H9 (cell line): Measurements from ENCODE around the gene TMEM121. TPM values are rescaled to one million over a fixed set of nuclear protein-coding genes. Genes with fewer than 3 reads are reported as not detected.
A peak's percentile ranks its signal among the peaks of the same experiment; 100 is the strongest.

Experiments used
- DNase-seq: peaks from one replicate; pipeline ENCODE4 v3.0.0-alpha.2; 2017
- H2AFZ ChIP-seq: one replicate; pipeline ENCODE4 v1.6.1; 2013; ENCODE audit warnings: mild to moderate bottlenecking, low read length, control low read depth, moderate library complexity
- H2AK5ac ChIP-seq: 2 replicates; pipeline ENCODE4 v1.6.1; 2013; ENCODE audit warnings: low read length, control low read depth, mixed read lengths; ENCODE audit not compliant: insufficient read length
- H2BK120ac ChIP-seq: one replicate; pipeline ENCODE4 v1.6.1; 2013; ENCODE audit warnings: low read depth, mild to moderate bottlenecking, low read length, control low read depth, inconsistent platforms; ENCODE audit not compliant: poor library complexity, severe bottlenecking
- H2BK12ac ChIP-seq: 2 replicates; pipeline ENCODE4 v1.6.1; 2013; ENCODE audit warnings: low read length, control low read depth, mixed read lengths, low read depth; ENCODE audit not compliant: insufficient read length
- H2BK15ac ChIP-seq: 2 replicates; pipeline ENCODE4 v1.6.1; 2013; ENCODE audit warnings: low read depth, low read length, control low read depth
- H2BK20ac ChIP-seq: one replicate; pipeline ENCODE4 v1.6.1; 2013; ENCODE audit warnings: low read depth, mild to moderate bottlenecking, low read length, control low read depth, inconsistent platforms; ENCODE audit not compliant: poor library complexity, severe bottlenecking
- H2BK5ac ChIP-seq: 2 replicates; pipeline ENCODE4 v1.6.1; 2013; ENCODE audit warnings: low read length, control low read depth, mixed read lengths; ENCODE audit not compliant: insufficient read length
- H3K14ac ChIP-seq: 2 replicates; pipeline ENCODE4 v1.6.1; 2013; ENCODE audit warnings: low read length, control low read depth; ENCODE audit not compliant: insufficient read depth
- H3K18ac ChIP-seq: 2 replicates; pipeline ENCODE4 v1.6.1; 2013; ENCODE audit warnings: low read depth, mild to moderate bottlenecking, mixed read lengths, low read length, control low read depth; ENCODE audit not compliant: insufficient read length
- H3K23ac ChIP-seq: 2 replicates; pipeline ENCODE4 v1.6.1; 2013; ENCODE audit warnings: low read length, control low read depth, mixed read lengths, low read depth; ENCODE audit not compliant: insufficient read length
- H3K23me2 ChIP-seq: 2 replicates; pipeline ENCODE4 v1.6.1; 2013; ENCODE audit warnings: low read depth, mild to moderate bottlenecking, mixed read lengths, low read length, control low read depth; ENCODE audit not compliant: insufficient read length, poor library complexity, severe bottlenecking
- H3K27ac ChIP-seq: 2 replicates; pipeline ENCODE4 v1.5.1; 2013; ENCODE audit warnings: low read length, control low read depth, mixed read lengths, low read depth; ENCODE audit not compliant: insufficient read length
- H3K27me3 ChIP-seq: 2 replicates; pipeline ENCODE4 v1.6.1; 2013; ENCODE audit warnings: low read length, control low read depth, inconsistent platforms; ENCODE audit not compliant: insufficient read depth
- H3K4ac ChIP-seq: 2 replicates; pipeline ENCODE4 v1.6.1; 2013; ENCODE audit warnings: low read depth, mild to moderate bottlenecking, control low read depth, inconsistent platforms, low read length, moderate library complexity
- H3K4me1 ChIP-seq: 2 replicates; pipeline ENCODE4 v1.6.1; 2013; ENCODE audit warnings: low read length, control low read depth, inconsistent platforms; ENCODE audit not compliant: insufficient read depth
- H3K4me2 ChIP-seq: 2 replicates; pipeline ENCODE4 v1.6.1; 2013; ENCODE audit warnings: low read length, control low read depth, mixed read lengths; ENCODE audit not compliant: insufficient read length, insufficient read depth
- H3K56ac ChIP-seq: 2 replicates; pipeline ENCODE4 v1.6.1; 2013; ENCODE audit warnings: low read depth, mild to moderate bottlenecking, mixed read lengths, low read length, control low read depth; ENCODE audit not compliant: insufficient read length
- H3K79me1 ChIP-seq: 2 replicates; pipeline ENCODE4 v1.6.1; 2013; ENCODE audit warnings: low read depth, mild to moderate bottlenecking, moderate library complexity, low read length, control low read depth, inconsistent platforms; ENCODE audit not compliant: insufficient read depth, poor library complexity, severe bottlenecking
- H3K79me2 ChIP-seq: 2 replicates; pipeline ENCODE4 v1.6.1; 2013; ENCODE audit warnings: low read length, control low read depth, inconsistent platforms; ENCODE audit not compliant: insufficient read depth
- H3K9ac ChIP-seq: 2 replicates; pipeline ENCODE4 v1.6.1; 2013; ENCODE audit warnings: low read length, control low read depth, mixed read lengths; ENCODE audit not compliant: insufficient read length; ENCODE audit errors: extremely low read depth
- H3K9me3 ChIP-seq: one replicate; pipeline ENCODE4 v1.6.1; 2013; ENCODE audit warnings: low read depth, low read length, inconsistent platforms; ENCODE audit not compliant: control insufficient read depth
- H3T11ph ChIP-seq: one replicate; pipeline ENCODE4 v1.6.1; 2013; ENCODE audit warnings: mild to moderate bottlenecking, low read length, control low read depth, inconsistent platforms
- H4K20me1 ChIP-seq: one replicate; pipeline ENCODE4 v1.6.1; 2013; ENCODE audit not compliant: control insufficient read depth, insufficient read length, insufficient read depth
- H4K5ac ChIP-seq: 2 replicates; pipeline ENCODE4 v1.6.1; 2013; ENCODE audit warnings: low read depth, mild to moderate bottlenecking, mixed read lengths, low read length, control low read depth; ENCODE audit not compliant: insufficient read length
- H4K8ac ChIP-seq: replicated peaks from 2 replicates; pipeline ENCODE4 v1.6.1; 2013; ENCODE audit warnings: low read length, control low read depth, mixed read lengths, low read depth; ENCODE audit not compliant: insufficient read length
- H4K91ac ChIP-seq: 2 replicates; pipeline ENCODE4 v1.6.1; 2013; ENCODE audit warnings: low read depth, mild to moderate bottlenecking, moderate library complexity, mixed read lengths, low read length, control low read depth; ENCODE audit not compliant: insufficient read length
- H3K27ac Mint-ChIP-seq, 3 experiments: 2 replicates in 2 of 3; 3 replicates in 1 of 3; pipeline ENCODE4 v1.8.0; 2020 to 2021; ENCODE audit warnings: mixed read lengths in 3 of 3, mild to moderate bottlenecking in 1 of 3, moderate library complexity in 1 of 3
- H3K27me3 Mint-ChIP-seq: 2 replicates; pipeline ENCODE4 v1.8.0; 2021; ENCODE audit warnings: low read depth, mild to moderate bottlenecking, moderate library complexity, mixed read lengths
- H3K36me3 Mint-ChIP-seq, 3 experiments: 2 replicates in 2 of 3; 3 replicates in 1 of 3; pipeline ENCODE4 v1.8.0; 2020 to 2021; ENCODE audit warnings: low read depth in 3 of 3, mixed read lengths in 3 of 3; ENCODE audit not compliant: insufficient read depth in 1 of 3
- H3K4me1 Mint-ChIP-seq, 2 experiments: 2 replicates each; pipeline ENCODE4 v1.8.0; 2020; ENCODE audit warnings: mixed read lengths in 2 of 2
- H3K4me3 Mint-ChIP-seq, 2 experiments: 2 replicates in 1 of 2; 3 replicates in 1 of 2; pipeline ENCODE4 v1.8.0; 2020 to 2021; ENCODE audit warnings: mild to moderate bottlenecking in 2 of 2, mixed read lengths in 2 of 2, moderate library complexity in 1 of 2
- H3K9me3 Mint-ChIP-seq, 2 experiments: 2 replicates in 1 of 2; 3 replicates in 1 of 2; pipeline ENCODE4 v1.8.0; 2020; ENCODE audit warnings: mild to moderate bottlenecking in 2 of 2, mixed read lengths in 2 of 2, moderate library complexity in 1 of 2
- WGBS: extraction: QIAGEN DNeasy Blood & Tissue Kit; methylation state at CpG from one replicate; pipeline ENCODE4 v1.1.7; 2013; ENCODE audit warnings: missing lambda C conversion rate, low lambda C conversion rate, mixed read lengths; ENCODE audit not compliant: insufficient read length; ENCODE audit errors: extremely low coverage; 5-methylcytosine and 5-hydroxymethylcytosine counted together
- total RNA-seq: library from RNA; stranded (reverse); gene quantifications from 2 replicates; pipeline ENCODE4 v1.2.1, GENCODE V29; 2021
- TF ChIP-seq, protein P1 (sequence below): fragments of 200-600 bp; sonication (generic); conservative IDR thresholded peaks from 3 replicates; pipeline ENCODE4 v1.8.0; 2021; ENCODE audit warnings: antibody characterized with exemption, mild to moderate bottlenecking

Gene TMEM121
- total RNA-seq, 1 experiment from 2014 or later: 2.6 TPM

DNA sequence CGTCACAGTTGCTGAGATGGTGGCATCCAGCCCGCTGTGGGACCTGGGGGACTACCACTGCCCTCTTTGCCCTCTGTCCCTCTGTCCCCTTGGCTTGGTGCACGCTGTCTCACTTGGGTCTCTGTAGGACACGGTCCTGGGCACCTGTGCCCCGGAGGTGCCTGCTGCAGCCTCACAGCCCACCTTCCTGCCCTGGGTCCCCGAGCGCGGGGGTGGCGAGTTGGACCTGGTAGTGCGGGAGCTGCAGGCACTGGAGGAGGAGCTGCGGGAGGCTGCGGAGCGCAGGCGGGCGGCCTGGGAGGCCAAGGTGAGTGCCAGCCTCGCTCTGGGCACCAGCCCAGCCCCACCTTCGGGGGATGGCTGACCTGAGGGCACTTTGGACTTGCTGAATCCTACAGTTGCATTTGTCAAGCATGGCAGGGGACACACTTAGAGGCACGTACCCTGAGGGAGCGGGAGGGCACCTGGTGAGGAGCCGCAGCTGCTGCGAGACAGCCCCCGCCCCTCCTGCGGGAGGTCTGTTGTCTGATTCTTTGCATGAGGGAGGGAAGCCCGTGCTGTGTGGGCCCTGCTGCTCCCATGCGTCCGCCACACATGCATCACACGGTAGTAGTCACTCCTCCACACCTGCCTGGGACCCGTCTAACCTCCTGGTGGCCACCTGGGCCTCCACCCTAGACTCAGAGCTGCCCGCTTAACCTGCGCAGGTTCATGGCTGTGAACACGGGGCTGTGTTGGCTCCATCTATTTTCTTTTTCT lies 28.5 kb upstream of the TMEM121 start:
- Mint-ChIP-seq H3K27ac (no peak overlapping the region), H3K27me3 (no peaks in the 10 kb centered on the region), H3K4me1 (peaks cover 0 to 4% of the 10 kb centered on the region in 2 experiments; a peak in 2 of 4 replicates), H3K9me3 (no peaks in the 10 kb centered on the region; a peak in 1 of 5 replicates), H3K36me3 (peaks cover 0 to 5% (median 0%) of the 10 kb centered on the region in 3 experiments; a peak in 2 of 7 replicates), H3K4me3 (no peak overlapping the region)
- Histone ChIP-seq H3K79me1 (no peaks in the 10 kb centered on the region), H3K27ac (no peak overlapping the region), H3K27me3 (no peaks in the 10 kb centered on the region), H3K23ac (no peak overlapping the region), H2BK12ac (no peak overlapping the region), H3K4me1 (no peaks in the 10 kb centered on the region), H2AFZ (no peak overlapping the region), H4K20me1 (no peaks in the 10 kb centered on the region), H3K79me2 (no peaks in the 10 kb centered on the region), H2BK5ac (no peak overlapping the region), H4K91ac (no peak overlapping the region), H3T11ph (no peak overlapping the region), H3K9ac (no peak overlapping the region), H3K18ac (no peak overlapping the region), H3K14ac (no peak overlapping the region; the same call in 1 of the 2 replicates), H4K8ac (no peak overlapping the region), H3K4me2 (no peak overlapping the region), H4K5ac (no peak overlapping the region), H3K4ac (no peak overlapping the region), H3K56ac (no peak overlapping the region), H2BK20ac (no peak overlapping the region), H2BK15ac (no peak overlapping the region), H2BK120ac (no peak overlapping the region), H3K9me3 (no peaks in the 10 kb centered on the region), H3K23me2 (peaks cover 2% of the 10 kb centered on the region), H2AK5ac (no peak overlapping the region)
- peak; percentile 26 for DNase-seq
- TF ChIP-seq, protein P1, sequence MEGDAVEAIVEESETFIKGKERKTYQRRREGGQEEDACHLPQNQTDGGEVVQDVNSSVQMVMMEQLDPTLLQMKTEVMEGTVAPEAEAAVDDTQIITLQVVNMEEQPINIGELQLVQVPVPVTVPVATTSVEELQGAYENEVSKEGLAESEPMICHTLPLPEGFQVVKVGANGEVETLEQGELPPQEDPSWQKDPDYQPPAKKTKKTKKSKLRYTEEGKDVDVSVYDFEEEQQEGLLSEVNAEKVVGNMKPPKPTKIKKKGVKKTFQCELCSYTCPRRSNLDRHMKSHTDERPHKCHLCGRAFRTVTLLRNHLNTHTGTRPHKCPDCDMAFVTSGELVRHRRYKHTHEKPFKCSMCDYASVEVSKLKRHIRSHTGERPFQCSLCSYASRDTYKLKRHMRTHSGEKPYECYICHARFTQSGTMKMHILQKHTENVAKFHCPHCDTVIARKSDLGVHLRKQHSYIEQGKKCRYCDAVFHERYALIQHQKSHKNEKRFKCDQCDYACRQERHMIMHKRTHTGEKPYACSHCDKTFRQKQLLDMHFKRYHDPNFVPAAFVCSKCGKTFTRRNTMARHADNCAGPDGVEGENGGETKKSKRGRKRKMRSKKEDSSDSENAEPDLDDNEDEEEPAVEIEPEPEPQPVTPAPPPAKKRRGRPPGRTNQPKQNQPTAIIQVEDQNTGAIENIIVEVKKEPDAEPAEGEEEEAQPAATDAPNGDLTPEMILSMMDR: no peak
- WGBS: no CpG with 5 or more reads among the region's 31 CpGs
